ENCODE measurements around the gene CDHR2. TPM values are rescaled to one million over a fixed set of nuclear protein-coding genes. Genes with fewer than 3 reads are reported as not detected.

The CDHR2 gene
- total RNA-seq, 1 donor from 2014 or later, result 0.40 TPM

DNA sequence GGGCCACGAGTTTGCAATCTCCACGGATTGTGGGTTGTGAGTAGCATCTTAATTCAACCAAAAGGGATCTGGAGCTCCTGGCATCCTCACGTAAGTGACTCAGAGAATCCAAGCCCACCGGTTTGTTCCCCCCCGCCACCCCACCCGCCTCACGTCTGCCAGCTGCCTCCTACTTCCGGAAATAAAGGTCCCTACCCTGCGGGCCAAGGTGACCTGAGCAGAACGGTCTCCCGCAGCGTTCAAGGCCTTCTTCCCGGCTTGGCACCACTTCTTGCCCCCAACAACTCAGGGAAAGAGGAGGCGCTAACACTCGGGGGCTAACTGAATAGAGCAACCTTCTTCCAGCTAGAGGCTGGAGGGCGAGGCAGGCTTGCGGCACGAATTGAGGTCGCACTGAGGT, 69.6 kb downstream of the CDHR2 start:
- H3K4me3 Mint-ChIP-seq (ENCODE audit: unreplicated experiment), result peak overlapping the region; percentile 16
- TF ChIP-seq, protein P1, sequence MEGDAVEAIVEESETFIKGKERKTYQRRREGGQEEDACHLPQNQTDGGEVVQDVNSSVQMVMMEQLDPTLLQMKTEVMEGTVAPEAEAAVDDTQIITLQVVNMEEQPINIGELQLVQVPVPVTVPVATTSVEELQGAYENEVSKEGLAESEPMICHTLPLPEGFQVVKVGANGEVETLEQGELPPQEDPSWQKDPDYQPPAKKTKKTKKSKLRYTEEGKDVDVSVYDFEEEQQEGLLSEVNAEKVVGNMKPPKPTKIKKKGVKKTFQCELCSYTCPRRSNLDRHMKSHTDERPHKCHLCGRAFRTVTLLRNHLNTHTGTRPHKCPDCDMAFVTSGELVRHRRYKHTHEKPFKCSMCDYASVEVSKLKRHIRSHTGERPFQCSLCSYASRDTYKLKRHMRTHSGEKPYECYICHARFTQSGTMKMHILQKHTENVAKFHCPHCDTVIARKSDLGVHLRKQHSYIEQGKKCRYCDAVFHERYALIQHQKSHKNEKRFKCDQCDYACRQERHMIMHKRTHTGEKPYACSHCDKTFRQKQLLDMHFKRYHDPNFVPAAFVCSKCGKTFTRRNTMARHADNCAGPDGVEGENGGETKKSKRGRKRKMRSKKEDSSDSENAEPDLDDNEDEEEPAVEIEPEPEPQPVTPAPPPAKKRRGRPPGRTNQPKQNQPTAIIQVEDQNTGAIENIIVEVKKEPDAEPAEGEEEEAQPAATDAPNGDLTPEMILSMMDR (IDR thresholded peaks at IDR 0.05), result no peak
- peaks cover 20% of the 10 kb centered on the region for H3K4me1 Mint-ChIP-seq (ENCODE audit: low read depth)
- no peak for DNase-seq (ENCODE audit: low spot score)
- H3K36me3 Mint-ChIP-seq (ENCODE audit: low read depth), result no peaks in the 10 kb centered on the region
- no peaks in the 10 kb centered on the region for H3K9me3 Mint-ChIP-seq (ENCODE audit: low read depth)
- no peak overlapping the region for H3K27ac Mint-ChIP-seq (ENCODE audit: unreplicated experiment)
- H3K27me3 Mint-ChIP-seq (ENCODE audit: low read depth), result peaks cover 31% of the 10 kb centered on the region

DNA sequence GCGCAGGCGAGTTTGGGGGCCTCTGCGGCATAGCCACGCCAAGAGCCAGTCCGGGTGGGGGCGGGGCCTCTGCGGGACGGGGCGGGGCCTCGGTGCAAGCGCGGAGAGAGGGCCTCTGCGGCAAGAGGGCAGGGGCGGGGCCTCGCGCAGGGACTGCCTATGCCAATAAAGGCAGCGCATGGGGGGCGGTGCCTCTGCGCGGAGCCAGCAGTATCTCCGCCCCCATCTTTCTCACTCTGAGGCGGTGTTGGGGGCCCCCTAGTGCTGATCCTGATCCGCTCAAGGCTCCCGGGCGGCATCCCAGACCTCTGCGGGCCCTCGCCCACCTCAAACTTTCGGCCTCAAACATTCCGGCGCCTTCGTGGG, 70.0 kb downstream of the CDHR2 start:
- no peaks in the 10 kb centered on the region for H3K9me3 Mint-ChIP-seq (ENCODE audit: low read depth)
- H3K4me1 Mint-ChIP-seq (ENCODE audit: low read depth), result peaks cover 16% of the 10 kb centered on the region
- H3K36me3 Mint-ChIP-seq (ENCODE audit: low read depth), result no peaks in the 10 kb centered on the region
- H3K4me3 Mint-ChIP-seq (ENCODE audit: unreplicated experiment), result peak overlapping the region; percentile 16
- H3K27ac Mint-ChIP-seq (ENCODE audit: unreplicated experiment), result no peak overlapping the region
- peaks cover 35% of the 10 kb centered on the region for H3K27me3 Mint-ChIP-seq (ENCODE audit: low read depth)
- DNase-seq (ENCODE audit: low spot score), result no peak
- TF ChIP-seq, protein P1 (IDR thresholded peaks at IDR 0.05), result peak; percentile 65

DNA sequence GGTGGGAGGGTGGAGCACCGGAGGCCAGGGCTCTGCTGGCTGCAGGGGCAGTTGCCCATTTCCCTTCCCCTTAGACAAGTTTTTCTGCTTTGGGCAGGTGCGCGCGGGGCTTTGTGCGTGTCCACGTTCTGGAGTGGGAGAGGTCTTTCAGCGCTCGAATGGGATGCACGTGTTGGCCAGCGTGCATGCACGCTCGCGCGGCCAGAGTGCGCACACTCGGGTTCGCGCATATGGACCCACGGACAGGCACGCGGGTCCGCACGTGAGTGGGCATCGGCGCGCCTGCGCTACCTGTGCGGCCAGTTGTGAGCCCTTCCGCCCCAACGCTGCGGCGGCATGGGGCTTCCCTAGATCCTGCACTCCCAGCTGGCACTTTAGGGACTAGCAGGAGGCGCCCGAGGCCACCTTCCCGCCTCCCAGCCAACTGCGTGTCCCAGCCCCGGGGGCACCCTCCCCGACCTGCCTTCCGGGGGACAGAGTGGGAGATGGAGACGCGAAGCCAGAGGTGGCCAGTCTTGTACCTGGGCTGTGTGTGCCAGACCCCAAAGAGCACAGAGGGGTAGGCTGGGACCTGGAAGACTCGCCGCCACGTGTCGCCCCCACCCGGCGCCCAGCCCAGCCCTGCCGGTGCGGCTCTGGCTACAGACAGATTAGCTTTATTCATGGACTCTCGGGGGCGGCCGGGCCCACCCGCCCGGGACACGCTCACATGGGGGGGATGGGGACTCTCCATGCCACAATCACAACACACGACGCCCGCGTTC, 70.6 kb downstream of the CDHR2 start:
- DNase-seq (ENCODE audit: low spot score), result no peak
- Mint-ChIP-seq H3K9me3 (ENCODE audit: low read depth) (no peaks in the 10 kb centered on the region), H3K4me3 (ENCODE audit: unreplicated experiment) (peak overlapping the region; percentile 49), H3K36me3 (ENCODE audit: low read depth) (no peaks in the 10 kb centered on the region), H3K27ac (ENCODE audit: unreplicated experiment) (no peak overlapping the region), H3K4me1 (ENCODE audit: low read depth) (peaks cover 15% of the 10 kb centered on the region), H3K27me3 (ENCODE audit: low read depth) (peaks cover 37% of the 10 kb centered on the region)
- TF ChIP-seq, protein P1 (IDR thresholded peaks at IDR 0.05), result peak; percentile 21

DNA sequence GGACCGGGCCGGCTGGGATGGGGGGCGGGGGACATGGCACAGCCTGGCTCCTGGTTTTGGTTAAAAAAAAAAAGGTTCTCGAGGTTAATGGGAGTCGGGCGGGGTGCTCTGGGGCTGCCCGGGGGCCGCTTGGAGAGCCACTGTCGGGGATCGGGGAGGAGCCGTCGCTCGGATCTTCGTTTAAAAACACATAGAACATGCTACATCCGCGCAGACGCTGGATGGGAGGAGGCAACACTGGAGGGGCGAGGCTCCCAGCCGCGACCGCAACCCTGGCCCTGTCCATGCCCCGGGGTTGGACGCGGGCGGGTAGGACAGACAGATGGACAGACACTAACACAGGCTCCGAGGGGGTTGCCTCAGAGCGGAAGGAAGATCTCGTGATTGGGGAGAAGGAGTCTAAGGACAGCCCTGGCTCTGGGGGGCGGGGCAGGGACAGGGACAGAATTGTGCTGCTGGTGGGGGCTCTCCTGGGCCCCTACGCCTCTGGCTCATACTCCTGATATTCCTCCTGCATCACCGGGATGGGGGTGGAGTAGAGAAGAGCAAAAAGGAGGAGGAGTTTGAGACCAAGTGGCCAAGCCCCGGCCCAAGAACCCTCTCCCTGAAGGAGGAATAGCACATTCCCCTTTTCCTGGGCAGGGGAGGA, 71.3 kb downstream of the CDHR2 start:
- no peak for DNase-seq (ENCODE audit: low spot score)
- H3K36me3 Mint-ChIP-seq (ENCODE audit: low read depth), result no peaks in the 10 kb centered on the region
- H3K27me3 Mint-ChIP-seq (ENCODE audit: low read depth), result peaks cover 38% of the 10 kb centered on the region
- peak overlapping the region; percentile 36 for H3K27ac Mint-ChIP-seq (ENCODE audit: unreplicated experiment)
- no peaks in the 10 kb centered on the region for H3K9me3 Mint-ChIP-seq (ENCODE audit: low read depth)
- H3K4me3 Mint-ChIP-seq (ENCODE audit: unreplicated experiment), result peak overlapping the region; percentile 49
- H3K4me1 Mint-ChIP-seq (ENCODE audit: low read depth), result peaks cover 11% of the 10 kb centered on the region
- TF ChIP-seq, protein P1 (IDR thresholded peaks at IDR 0.05), result no peak

DNA sequence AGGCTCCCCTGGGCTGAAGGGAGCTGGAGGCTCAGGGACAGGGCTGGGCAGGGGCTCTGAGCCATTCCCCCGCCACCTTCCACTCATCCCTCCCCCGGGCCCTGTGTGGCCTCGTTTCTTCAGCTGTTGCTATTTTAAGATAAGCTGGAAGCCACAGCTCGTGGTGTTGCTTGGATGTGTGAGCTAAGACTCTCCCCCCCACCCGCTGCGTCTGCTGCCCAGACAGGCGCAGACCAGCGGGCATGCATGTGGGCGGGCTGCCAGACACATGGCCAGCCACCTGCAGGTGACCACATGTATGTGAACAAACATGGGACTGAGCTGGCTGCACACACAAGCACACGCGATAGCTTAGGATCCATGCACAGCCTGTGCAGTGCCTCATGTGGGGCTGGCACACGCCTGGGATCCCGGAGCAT, 72.5 kb downstream of the CDHR2 start:
- peaks cover 11% of the 10 kb centered on the region for H3K4me1 Mint-ChIP-seq (ENCODE audit: low read depth)
- H3K27me3 Mint-ChIP-seq (ENCODE audit: low read depth), result peaks cover 43% of the 10 kb centered on the region

More for the DNA sequence above, 72.5 kb downstream of the CDHR2 start:
- Mint-ChIP-seq H3K4me3 (ENCODE audit: unreplicated experiment) (no peak overlapping the region), H3K36me3 (ENCODE audit: low read depth) (no peaks in the 10 kb centered on the region), H3K27ac (ENCODE audit: unreplicated experiment) (no peak overlapping the region), H3K9me3 (ENCODE audit: low read depth) (no peaks in the 10 kb centered on the region)
- no peak for DNase-seq (ENCODE audit: low spot score)
- TF ChIP-seq, protein P1 (IDR thresholded peaks at IDR 0.05), result no peak

All from chondrocyte (in vitro differentiated cells).